Activated T-helper 1 cell treated with Interleukin-2 at 50 U/mL for 16 hours (primary cell): ENCODE measurements around the gene ABCA8.

Experiments
- DNase-seq: peaks from one replicate; pipeline ENCODE4 v3.0.0-alpha.2; 2020; ENCODE audit warnings: low read depth

Gene ABCA8

GRCh38 chr17:68941761-68942160 is 13.4 kb downstream of the ABCA8 start:
- DNase-seq = no peak

- no peak for DNase-seq
These were observed 16.0 kb downstream of the ABCA8 start for GRCh38 chr17:68939195-68939594.

- no peak for DNase-seq
These were observed 17.2 kb downstream of the ABCA8 start for GRCh38 chr17:68937890-68938514.

GRCh38 chr17:68927516-68927915 is 27.7 kb downstream of the ABCA8 start:
- no peak for DNase-seq

- no peak for DNase-seq
These were observed 30.1 kb downstream of the ABCA8 start for GRCh38 chr17:68924793-68925720.

GRCh38 chr17:68910789-68911431 is 44.3 kb downstream of the ABCA8 start:
- DNase-seq = no peak

- DNase-seq = no peak
These were observed 44.9 kb downstream of the ABCA8 start for GRCh38 chr17:68910251-68910705.

GRCh38 chr17:68909066-68909465 is 46.1 kb downstream of the ABCA8 start:
- no peak for DNase-seq

- no peak for DNase-seq
These were observed 47.1 kb downstream of the ABCA8 start for GRCh38 chr17:68908045-68908444.

GRCh38 chr17:68906638-68907037 is 48.6 kb downstream of the ABCA8 start:
- DNase-seq = no peak

- DNase-seq = no peak
These were observed 51.9 kb downstream of the ABCA8 start for GRCh38 chr17:68903286-68903685.

GRCh38 chr17:68897557-68897956 is 57.6 kb downstream of the ABCA8 start:
- no peak for DNase-seq

- DNase-seq = no peak
These were observed 62.5 kb downstream of the ABCA8 start for GRCh38 chr17:68892658-68893057.

- no peak for DNase-seq
These were observed 63.0 kb downstream of the ABCA8 start for GRCh38 chr17:68892193-68892592.

GRCh38 chr17:68886401-68886800 is 68.8 kb downstream of the ABCA8 start:
- DNase-seq = no peak

- DNase-seq = no peak
These were observed 70.3 kb downstream of the ABCA8 start for GRCh38 chr17:68884888-68885287.

- DNase-seq = no peak
These were observed 76.8 kb downstream of the ABCA8 start for GRCh38 chr17:68878226-68878885.

GRCh38 chr17:68871447-68871846 is 83.7 kb downstream of the ABCA8 start:
- DNase-seq = no peak

GRCh38 chr17:68870976-68871375 is 84.2 kb downstream of the ABCA8 start:
- no peak for DNase-seq

GRCh38 chr17:68870161-68870826 is 84.9 kb downstream of the ABCA8 start:
- DNase-seq = no peak

GRCh38 chr17:68868708-68869107 is 86.5 kb downstream of the ABCA8 start:
- no peak for DNase-seq
